Heart left ventricle (tissue), 16 donors: ENCODE measurements around the gene FOXN4. TPM values are rescaled to one million over a fixed set of nuclear protein-coding genes. Genes with fewer than 3 reads are reported as not detected.

ENCODE experiments used
- ATAC-seq, 4 donors: fragments of 200-7000 bp; cut with Tn5 transposase; one replicate each; pipeline ENCODE4 v1.9.1; 2020 to 2022; ENCODE audit warnings: moderate library complexity in 4 of 4, mild to moderate bottlenecking in 3 of 4, moderate number of reproducible peaks in 1 of 4
- DNase-seq, 5 donors: peaks; one replicate each; pipeline ENCODE4 v3.0.0-alpha.2; 2020
- H3K27ac ChIP-seq, 12 donors: fragments of 200-600 bp; sonication (generic) in 4 of 12; one replicate each; pipeline versions ENCODE4 v1.5.0 to v1.8.0; 2016 to 2022; ENCODE audit warnings: mild to moderate bottlenecking in 2 of 12
- H3K27me3 ChIP-seq, 9 donors: fragments of 200-600 bp; sonication (generic) in 2 of 9; one replicate each; pipeline versions ENCODE4 v1.5.1 to v1.8.0; 2016 to 2022; ENCODE audit warnings: mild to moderate bottlenecking in 3 of 9
- H3K36me3 ChIP-seq, 9 donors: fragments of 200-600 bp; sonication (generic) in 2 of 9; one replicate each; pipeline versions ENCODE4 v1.5.0 to v1.8.0; 2018 to 2022; ENCODE audit warnings: mild to moderate bottlenecking in 2 of 9
- H3K4me1 ChIP-seq, 12 donors: fragments of 200-600 bp; sonication (generic) in 4 of 12; one replicate each; pipeline versions ENCODE4 v1.5.0 to v1.8.0; 2016 to 2022; ENCODE audit warnings: mild to moderate bottlenecking in 3 of 12
- H3K4me3 ChIP-seq, 12 donors: fragments of 200-600 bp; sonication (generic) in 4 of 12; one replicate each; pipeline versions ENCODE4 v1.5.0 to v1.8.0; 2017 to 2022; ENCODE audit warnings: mild to moderate bottlenecking in 9 of 12, moderate library complexity in 4 of 12
- H3K9me3 ChIP-seq, 12 donors: fragments of 200-600 bp; sonication (generic) in 4 of 12; one replicate each; pipeline versions ENCODE4 v1.5.0 to v1.8.0; 2016 to 2022; ENCODE audit warnings: mild to moderate bottlenecking in 1 of 12
- POLR2A ChIP-seq, 2 donors: fragments of 450-650 bp; IDR thresholded peaks; one replicate each; pipeline ENCODE4 v1.6.1; 2017; ENCODE audit warnings: antibody characterized with exemption in 2 of 2, mild to moderate bottlenecking in 2 of 2, moderate library complexity in 2 of 2
- WGBS, 4 donors: extraction: QIAGEN DNeasy Blood & Tissue Kit in 2 of 4; methylation state at CpG; one replicate each; pipeline versions ENCODE4 v1.1.5 to v1.1.7; 2013 to 2018; 5-methylcytosine and 5-hydroxymethylcytosine counted together
- intact Hi-C, 10 donors: fragments of 100-400 bp; cut with DNase I; formaldehyde crosslinking; loops; one replicate each; pipeline versions ENCODE4 v1.11.1 to v1.14.2; 2022
- polyA plus RNA-seq, 2 donors: library from polyadenylated mRNA; stranded (reverse); fragments of 200-250 nt; gene quantifications; one replicate each; pipeline ENCODE4 v1.2.3, GENCODE V29; 2013
- total RNA-seq, 9 donors: library from RNA; depleted of rRNA in 2 of 9; stranded (reverse); fragments of >200 nt in 2 of 9; fragmentation: NEBNext Ultra II Directional in 3 of 9; extraction: Animal tissue kit (Norgen Biotek cat#: 25700) in 3 of 9; gene quantifications; one replicate each; pipeline versions ENCODE4 v1.1.0 to v1.2.4, GENCODE V29; 2016 to 2023
- TF ChIP-seq, protein P1 (sequence below), 12 donors: fragments of 200-600 bp; sonication (generic) in 4 of 12; IDR thresholded peaks; one replicate each; pipeline versions ENCODE4 v1.5.0 to v1.8.0; 2018 to 2022; ENCODE audit warnings: antibody characterized with exemption in 12 of 12, mild to moderate bottlenecking in 5 of 12
- donor health status: ischemic (EF 13 %, LVEDD 7.1; RV severe dilation, severe dysfunction).
- donor health status: healthy with polysubstance abuse.
- donor health status: DM: no; HTN: yes; CAD: no.
- donor health status: DM: no; HTN: no; CAD: no.
- donor health status: ischemic (EF 25% LVEDD 6.9; RV normal size, moderate dysfunction).
- donor health status: ischemic (EF 25% LVEDD 5.7; RV mildly dilated, moderate dysfunction).
- donor health status: healthy.
- donor health status: DM: yes; HTN: yes; CAD: no.
- donor health status: ischemic (EF 35%, LVEDD 5.7; RV mildly dilated, moderate dysfunction).
- donor health status: nonischemic (EF 11% LVEDD 7.7; RV severe dilation, severe dysfunction).
- donor health status: DM: yes; HTN: yes; CAD: no.
- donor health status: PGD.
- donor health status: ischemic (EF 29% LVEDD 5.4; RV normal size, mild dysfunction).
- donor health status: nonischemic (EF 23%, LVEDD 6.1; RV moderate dilation, normal function).

The FOXN4 gene
- total and polyA plus RNA-seq, 11 donors, result not detected

DNA sequence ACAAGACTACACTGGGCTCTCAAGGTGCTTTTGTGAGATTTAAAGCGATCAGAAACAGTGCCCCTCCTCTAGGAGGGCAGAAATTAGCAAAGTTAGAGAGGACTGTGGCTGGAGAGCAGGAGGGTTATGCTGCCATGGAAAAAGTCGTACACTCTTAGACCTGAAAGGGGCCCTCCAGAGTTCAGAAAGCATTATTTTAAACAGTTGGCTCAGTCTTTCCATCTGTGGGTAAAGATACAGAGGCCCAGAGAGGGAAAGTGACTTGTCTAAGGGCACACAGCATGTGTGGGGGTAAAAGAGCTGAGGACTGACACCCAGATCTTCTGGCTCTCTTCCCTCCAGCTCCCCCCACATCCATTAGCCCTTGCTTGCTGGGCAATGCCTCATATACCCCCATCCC, 47.1 kb downstream of the FOXN4 start:
- intact Hi-C loops, result loop anchor here in 1 of 10 donors (5.0 kb wide), 1 partner anchor 125 kb away; no protein-coding TSS in a partner anchor
- no peak for DNase-seq
- H3K36me3 ChIP-seq, result peaks cover 0 to 99% (median 94%) of the 10 kb centered on the region in 9 donors
- no peak for TF ChIP-seq POLR2A (IDR thresholded peaks at IDR 0.05)
- TF ChIP-seq, protein P1, sequence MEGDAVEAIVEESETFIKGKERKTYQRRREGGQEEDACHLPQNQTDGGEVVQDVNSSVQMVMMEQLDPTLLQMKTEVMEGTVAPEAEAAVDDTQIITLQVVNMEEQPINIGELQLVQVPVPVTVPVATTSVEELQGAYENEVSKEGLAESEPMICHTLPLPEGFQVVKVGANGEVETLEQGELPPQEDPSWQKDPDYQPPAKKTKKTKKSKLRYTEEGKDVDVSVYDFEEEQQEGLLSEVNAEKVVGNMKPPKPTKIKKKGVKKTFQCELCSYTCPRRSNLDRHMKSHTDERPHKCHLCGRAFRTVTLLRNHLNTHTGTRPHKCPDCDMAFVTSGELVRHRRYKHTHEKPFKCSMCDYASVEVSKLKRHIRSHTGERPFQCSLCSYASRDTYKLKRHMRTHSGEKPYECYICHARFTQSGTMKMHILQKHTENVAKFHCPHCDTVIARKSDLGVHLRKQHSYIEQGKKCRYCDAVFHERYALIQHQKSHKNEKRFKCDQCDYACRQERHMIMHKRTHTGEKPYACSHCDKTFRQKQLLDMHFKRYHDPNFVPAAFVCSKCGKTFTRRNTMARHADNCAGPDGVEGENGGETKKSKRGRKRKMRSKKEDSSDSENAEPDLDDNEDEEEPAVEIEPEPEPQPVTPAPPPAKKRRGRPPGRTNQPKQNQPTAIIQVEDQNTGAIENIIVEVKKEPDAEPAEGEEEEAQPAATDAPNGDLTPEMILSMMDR (IDR thresholded peaks at IDR 0.05), result no peak
- no peak for ATAC-seq
- peaks cover 0 to 7% (median 0%) of the 10 kb centered on the region in 12 donors for H3K4me1 ChIP-seq
- no peak overlapping the region for H3K27ac ChIP-seq
- peaks cover 0 to 10% (median 0%) of the 10 kb centered on the region in 12 donors for H3K9me3 ChIP-seq
- H3K4me3 ChIP-seq, result no peak overlapping the region
- 92 to 97% (median 93%) methylated on average over 2 of the region's 2 CpGs for WGBS, 4 donors
- H3K27me3 ChIP-seq, result no peaks in the 10 kb centered on the region

DNA sequence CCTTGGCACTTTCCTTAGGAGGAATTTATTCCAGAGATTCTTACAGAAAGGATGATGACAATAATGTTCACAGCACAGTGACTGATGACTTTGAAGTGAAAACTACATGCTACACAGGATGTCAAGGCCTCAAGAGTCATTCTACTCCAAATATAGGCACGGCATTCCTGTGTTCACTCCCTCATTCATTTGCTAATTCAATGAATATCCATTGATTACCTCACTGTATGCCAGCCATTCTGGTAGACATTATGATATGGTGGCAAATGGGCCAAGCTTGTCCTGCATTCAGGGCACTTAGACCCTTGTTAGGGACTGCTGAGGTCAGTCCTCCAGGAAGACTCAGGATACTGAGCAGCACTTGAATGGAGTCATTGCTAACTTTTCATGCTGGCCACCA, 48.0 kb downstream of the FOXN4 start:
- peaks cover 3 to 99% (median 94%) of the 10 kb centered on the region in 9 donors for H3K36me3 ChIP-seq
- TF ChIP-seq POLR2A (IDR thresholded peaks at IDR 0.05), result no peak
- TF ChIP-seq, protein P1 (IDR thresholded peaks at IDR 0.05), result no peak
- peaks cover 0 to 10% (median 0%) of the 10 kb centered on the region in 12 donors for H3K9me3 ChIP-seq

DNA sequence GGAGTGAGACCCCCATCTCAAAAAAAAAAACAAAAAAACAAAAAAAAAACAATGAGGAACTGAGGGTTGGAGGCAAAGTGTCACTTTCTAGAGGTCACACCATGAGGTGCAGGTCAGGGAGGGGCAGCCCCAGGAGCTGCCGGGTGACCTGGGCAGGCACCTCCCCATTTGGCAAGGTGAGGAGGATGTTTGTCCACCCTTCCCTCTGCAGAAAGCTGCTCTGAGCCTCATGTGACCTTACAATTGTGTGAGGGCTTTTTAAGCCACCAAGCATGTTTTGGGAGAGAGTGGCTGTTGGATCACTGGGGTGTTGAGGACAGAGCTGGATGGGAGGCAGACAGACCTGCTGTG, 49.6 kb downstream of the FOXN4 start:
- Histone ChIP-seq H3K4me1 (peaks cover 0 to 4% (median 0%) of the 10 kb centered on the region in 12 donors), H3K9me3 (peaks cover 0 to 10% (median 0%) of the 10 kb centered on the region in 12 donors), H3K27ac (no peak overlapping the region), H3K27me3 (no peaks in the 10 kb centered on the region), H3K36me3 (peaks cover 3 to 99% (median 93%) of the 10 kb centered on the region in 9 donors), H3K4me3 (no peak overlapping the region)
- TF ChIP-seq, protein P1 (IDR thresholded peaks at IDR 0.05), result no peak
- no peak for TF ChIP-seq POLR2A (IDR thresholded peaks at IDR 0.05)
- WGBS, 4 donors, result 70 to 84% (median 77%) methylated on average over 1 of the region's 1 CpG
- ATAC-seq, result no peak
- DNase-seq, result no peak
- intact Hi-C loops, result no loop called here

More for the DNA sequence above, 48.0 kb downstream of the FOXN4 start:
- Histone ChIP-seq H3K27me3 (no peaks in the 10 kb centered on the region), H3K27ac (no peak overlapping the region), H3K4me3 (no peak overlapping the region), H3K4me1 (peaks cover 0 to 7% (median 0%) of the 10 kb centered on the region in 12 donors)
- WGBS, 4 donors, result 83 to 100% (median 94%) methylated on average over 1 of the region's 1 CpG
- no peak for DNase-seq
- intact Hi-C loops, result loop anchor here in 1 of 10 donors (5.0 kb wide), 1 partner anchor 126 kb away; no protein-coding TSS in a partner anchor
- ATAC-seq, result no peak

DNA sequence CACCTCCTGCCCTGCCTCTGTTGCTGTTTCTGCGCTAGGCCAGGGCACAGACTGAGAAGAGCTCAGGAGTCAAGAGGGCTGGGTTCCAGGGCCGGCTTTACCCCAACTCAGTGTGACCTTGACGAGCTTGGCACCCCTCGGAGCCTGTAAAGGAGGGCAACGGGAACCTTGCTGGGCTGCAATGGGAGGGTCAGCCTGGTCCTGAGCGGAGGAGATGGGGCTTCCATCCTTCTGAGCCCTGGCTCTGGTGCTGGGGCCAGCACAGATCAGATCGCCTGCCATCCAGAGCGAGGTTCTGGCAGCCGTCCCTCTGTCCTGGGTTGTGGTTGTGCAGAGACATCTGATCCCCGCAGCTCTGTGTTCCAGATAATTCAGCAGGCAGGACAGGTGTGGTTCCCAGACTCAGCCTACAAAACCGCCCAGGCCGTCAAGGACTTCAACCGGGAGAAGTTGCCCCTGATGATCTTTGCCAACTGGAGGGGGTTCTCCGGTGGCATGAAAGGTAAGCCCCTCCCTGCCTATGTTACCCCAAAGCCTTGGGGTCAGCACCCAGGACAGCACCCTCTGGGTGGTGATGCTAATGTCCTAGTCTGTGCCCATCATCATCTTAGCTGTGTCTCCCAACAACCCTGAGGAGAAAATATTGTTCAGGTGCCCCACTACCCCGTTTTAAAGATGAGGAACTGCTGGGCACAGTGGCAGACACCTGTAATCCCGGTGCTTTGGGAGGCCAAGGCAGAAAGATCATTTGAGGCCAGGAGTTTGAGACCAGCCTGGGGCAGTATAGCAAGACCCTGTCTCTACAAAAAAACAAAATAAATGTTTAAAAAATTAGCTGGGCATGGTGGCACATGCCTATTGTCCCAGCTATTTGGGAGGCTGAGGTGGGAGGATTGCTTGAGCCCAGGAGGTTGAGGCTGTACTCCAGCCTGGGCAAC, 50.2 kb downstream of the FOXN4 start:
- no peak overlapping the region for H3K27ac ChIP-seq
- peaks cover 3 to 99% (median 95%) of the 10 kb centered on the region in 9 donors for H3K36me3 ChIP-seq
- H3K4me1 ChIP-seq, result no peaks in the 10 kb centered on the region
- WGBS, 4 donors, result 68 to 82% (median 79%) methylated on average over 14 to 16 of the region's 16 CpGs
- DNase-seq (no peak), ATAC-seq (peak in 3 of 4 donors; percentile 7 to 24 (median 8))
- H3K9me3 ChIP-seq, result peaks cover 0 to 16% (median 4%) of the 10 kb centered on the region in 12 donors
- H3K27me3 ChIP-seq, result no peaks in the 10 kb centered on the region
- intact Hi-C loops, result no loop called here
- no peak overlapping the region for H3K4me3 ChIP-seq
- TF ChIP-seq, protein P1 (IDR thresholded peaks at IDR 0.05), result no peak
- TF ChIP-seq POLR2A (IDR thresholded peaks at IDR 0.05), result no peak
